Stimulated activated CD8-positive, alpha-beta memory T cell treated with anti-CD3 and anti-CD28 coated beads, Interleukin-7, amount 100 ng/mL, for 1 hour (primary cell): Measurements from ENCODE around the gene ENOX1.

Experiments
- DNase-seq, 2 donors: peaks; one replicate each; pipeline ENCODE4 v3.0.0-alpha.2; 2020; ENCODE audit warnings: low read depth in 2 of 2

Gene ENOX1

DNA sequence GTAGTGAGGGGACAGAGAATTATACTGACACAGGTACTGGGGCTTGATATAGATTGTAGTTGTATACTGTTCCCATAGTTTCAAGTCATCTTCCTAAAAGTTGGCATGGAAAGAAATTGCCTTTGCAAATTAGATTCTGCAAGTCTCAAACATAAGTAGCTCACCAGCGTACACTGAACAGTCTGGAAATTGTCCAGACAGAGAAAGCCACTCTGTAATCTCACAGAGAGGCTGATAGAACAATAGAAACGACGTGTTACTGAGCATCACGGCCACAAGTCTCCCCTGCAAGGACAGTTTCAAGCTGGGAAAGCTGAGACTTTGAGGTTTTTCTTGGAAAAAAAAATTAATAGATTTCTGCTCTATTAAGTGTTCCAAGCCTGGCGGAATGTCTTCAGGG, 534.8 kb downstream of the ENOX1 start:
- DNase-seq: no peak

DNA sequence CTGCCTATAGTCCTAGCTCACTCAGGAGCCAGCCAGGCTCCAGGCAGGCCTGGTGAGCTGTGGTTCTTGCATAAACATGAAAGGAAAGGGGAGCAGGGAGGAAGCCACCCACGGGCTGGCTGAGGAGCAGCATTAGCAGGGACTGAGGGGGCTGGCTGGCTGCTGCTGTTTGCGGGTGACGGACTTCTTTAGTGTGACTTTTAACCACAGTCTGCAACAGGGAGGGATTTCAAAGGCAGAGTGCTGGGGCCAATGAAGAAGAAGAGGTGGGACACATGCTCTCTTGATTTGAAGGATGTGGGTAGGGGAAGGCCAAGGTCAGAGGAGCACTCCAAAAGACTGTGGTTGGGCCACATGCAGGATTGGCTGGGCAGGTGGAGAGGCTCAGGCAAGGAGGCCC, 540.4 kb downstream of the ENOX1 start:
- no peak for DNase-seq

DNA sequence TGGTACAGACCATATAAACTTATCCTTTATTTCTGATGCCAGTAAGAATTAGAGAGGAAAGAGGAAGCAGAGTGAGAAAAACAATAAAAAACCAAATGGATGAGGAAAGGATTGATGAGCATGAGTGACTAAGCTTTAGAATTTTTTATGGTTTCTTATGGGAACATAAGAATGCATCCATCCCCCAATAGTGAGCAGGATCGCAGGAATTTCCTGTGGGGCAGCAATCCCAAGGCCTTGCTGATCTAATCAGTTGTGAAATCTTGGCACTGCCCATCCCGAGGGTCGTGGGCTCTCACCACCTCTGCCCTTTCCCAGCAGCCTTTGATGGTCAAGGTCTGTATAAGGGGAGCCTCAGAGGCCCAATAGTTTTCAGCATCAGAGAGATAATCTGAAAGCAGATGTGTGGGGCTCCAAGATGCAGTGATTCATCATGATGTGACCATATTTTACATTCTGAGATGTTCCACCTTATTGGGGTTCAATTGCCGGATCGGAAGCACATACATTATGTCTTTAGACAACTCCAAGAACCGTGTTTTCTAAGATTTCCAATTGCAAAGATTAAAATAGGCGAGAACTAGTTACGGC, 541.3 kb downstream of the ENOX1 start:
- no peak for DNase-seq

DNA sequence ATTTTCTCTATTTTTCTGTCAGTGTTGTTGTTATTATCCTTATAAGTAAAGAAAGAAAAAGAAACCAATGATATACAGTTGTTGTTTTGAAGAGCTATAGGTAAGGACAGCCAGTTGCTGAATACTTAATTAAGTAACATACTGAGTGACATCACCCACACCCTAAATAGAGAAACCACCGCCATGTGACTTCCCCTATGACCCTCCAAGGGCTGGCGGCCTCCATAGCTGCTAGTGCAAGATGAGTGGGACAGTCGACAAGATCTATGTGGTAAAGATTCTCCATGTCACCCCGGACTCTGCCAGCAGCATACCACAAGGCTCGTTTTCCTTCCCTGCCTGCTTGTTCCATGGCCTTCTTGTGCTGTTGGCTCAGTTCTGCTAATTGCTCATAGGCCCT, 542.3 kb downstream of the ENOX1 start:
- DNase-seq: no peak

DNA sequence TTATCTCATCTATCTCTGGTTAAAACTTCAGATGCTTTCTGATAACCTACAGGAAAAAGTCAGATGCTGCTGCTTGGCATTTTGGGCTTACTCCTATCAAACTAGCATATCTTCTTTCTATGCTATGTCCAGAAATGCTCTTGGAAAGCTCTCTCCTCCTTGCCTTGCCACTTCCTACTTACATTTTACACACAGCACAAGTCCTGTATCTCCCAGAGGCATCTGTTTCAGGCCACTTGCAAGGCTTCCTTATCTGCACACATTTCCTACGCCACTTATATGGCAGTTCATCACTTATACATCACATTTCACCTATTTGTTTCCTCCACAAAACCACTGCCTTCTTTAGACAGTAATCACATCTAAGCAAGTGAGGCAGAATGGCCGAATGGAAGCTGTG, 543.1 kb downstream of the ENOX1 start:
- no peak for DNase-seq

DNA sequence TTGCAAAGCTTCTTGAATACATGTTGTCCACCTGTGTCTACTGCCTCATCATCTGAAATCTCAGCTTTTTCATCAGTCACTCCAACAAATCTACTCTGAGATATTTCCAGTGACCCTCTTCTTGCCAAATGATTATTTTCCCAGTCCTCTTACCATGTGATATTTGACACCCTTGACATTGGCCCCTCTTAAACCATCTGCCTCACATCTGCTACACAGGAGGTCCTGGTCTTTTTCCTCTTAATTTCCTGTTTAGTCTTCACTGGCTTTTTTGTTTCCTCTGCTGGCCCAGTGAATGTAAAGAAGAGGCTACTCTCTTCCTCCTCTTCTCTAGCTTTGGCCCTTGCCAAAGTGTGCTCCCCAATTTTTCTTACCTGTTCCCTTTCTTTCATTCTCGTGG, 544.7 kb downstream of the ENOX1 start:
- no peak for DNase-seq

DNA sequence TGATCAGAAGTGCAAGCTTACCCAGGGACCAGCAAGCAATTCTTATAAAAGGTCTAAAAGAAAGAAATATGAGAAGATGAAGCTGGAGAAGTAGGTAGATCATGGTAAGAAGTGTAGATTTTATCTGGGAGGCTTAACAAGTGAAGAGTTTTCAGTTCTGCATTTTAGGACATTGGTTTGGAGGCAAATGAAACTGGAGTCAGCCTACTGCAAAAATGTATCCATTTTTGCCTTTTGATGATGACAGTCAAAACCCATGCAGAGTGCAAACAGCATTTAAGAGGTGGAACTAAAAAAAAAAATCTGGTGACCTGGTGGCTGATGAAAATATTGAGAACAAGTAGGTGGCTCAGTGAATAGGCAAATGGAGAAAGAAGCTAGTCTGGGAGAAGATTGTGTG, 546.5 kb downstream of the ENOX1 start:
- DNase-seq: no peak

DNA sequence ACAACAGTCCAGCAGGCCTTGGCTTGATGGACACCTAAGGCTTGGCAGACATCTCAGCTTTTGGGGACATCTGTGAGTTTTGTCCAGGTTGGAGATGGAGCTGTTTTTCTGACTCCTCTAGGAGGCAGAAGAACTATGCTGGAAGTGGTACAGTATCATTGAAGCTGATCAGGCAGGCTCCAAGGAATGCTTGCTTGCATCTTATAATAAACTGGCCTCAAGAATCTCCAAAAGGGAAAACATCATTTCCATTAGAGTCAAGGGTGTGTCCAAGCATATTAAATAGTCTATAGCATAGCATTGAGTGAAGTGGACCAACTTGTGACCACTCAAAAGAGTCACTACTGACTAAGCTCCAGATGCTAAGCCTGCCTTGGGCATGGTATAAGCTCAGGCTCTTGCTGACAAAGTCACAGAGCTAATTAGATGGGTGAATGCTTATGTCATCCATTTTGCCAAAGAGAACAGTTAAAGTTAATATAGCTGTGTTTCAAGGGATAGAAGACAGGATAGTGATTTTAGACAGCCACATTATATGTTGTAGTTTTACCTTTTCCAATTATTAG, 547.4 kb downstream of the ENOX1 start:
- no peak for DNase-seq

DNA sequence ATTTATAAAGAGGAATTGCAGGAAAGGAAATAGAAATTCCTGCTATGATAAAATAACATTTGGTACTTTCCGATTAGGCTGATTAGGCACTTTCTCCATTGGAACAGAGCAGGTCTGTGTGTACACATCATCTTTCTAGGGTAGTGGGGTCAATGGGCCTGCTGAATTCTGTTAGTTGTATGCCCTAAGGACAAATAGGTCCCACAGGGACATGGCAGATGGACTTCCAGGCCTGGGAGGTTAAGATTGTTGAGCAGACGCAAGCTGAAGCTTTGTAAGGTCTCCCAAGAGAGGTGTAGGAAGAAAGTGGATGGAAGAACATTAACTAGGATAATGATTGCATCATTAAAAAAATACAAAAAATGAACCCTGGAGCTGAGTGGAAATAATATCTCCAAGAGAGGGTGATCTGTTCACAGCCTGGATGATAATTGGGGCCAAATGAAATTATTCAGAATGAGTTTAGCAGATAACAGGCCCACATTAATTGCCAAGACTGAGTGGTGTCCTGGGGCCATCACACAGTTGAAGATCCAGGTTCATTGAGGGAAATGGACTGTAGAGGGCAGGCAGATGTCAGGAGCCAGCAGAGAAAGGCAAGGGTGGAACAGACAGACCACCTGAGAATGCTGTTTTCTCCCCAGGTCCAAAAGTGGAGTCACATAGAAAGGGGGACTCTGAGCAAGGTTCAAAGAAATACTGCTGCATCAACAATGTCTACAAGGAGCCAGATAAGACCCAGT, 548.3 kb downstream of the ENOX1 start:
- no peak for DNase-seq

DNA sequence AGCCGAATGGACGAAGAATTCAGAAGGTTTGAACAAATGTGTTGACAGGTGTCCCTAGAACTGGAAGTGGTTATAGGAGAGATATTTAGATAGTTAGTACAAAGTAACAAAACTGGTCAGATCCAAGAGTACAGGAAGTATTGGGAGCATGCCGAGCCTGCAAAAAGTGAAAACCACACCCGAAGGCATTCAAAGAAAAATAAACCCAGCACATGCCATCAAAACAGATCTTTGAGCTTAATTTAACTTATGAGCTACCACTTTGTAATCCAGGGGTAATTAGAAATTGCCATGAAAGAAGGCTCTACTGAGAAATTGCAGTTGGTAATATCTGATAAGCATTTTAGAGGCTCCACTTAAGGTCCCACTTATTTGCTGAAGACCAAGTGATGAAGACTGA, 549.2 kb downstream of the ENOX1 start:
- no peak for DNase-seq

DNA sequence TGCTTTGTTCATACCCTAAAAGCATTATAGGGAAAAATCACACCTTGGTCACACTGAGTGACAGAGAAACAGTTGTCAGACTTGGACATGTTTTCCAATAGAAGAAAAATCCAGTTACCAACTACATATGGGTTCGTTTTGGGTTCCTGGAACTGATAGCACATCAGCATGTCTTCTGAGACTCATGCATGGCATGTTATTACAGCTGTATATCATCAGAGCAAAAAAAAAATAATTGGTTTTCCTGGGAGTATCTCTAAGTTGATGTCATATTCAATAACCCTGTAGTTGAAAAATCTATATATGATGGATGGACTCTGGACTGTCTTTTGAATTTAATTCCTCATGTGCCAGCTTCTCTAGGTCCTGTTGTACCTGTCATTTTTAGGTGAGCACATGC, 551.7 kb downstream of the ENOX1 start:
- no peak for DNase-seq

DNA sequence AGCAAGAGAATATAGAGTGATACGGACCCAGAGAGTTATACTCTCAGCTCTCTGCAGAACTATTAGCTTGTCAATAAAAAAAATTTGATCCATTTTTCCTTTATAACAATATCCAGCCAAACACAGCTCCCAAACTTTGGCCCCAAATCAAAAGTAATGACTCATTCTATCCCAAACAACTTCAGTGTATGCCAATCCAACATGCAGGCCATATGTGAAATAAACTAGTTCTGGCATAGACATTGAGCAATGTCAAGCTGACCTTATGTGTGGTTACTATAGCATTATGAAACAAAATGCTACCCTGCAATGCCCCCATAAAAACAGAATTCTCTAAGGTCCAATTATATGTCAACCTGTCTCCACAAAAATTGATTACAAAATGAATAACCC, 553.9 kb downstream of the ENOX1 start:
- no peak for DNase-seq

DNA sequence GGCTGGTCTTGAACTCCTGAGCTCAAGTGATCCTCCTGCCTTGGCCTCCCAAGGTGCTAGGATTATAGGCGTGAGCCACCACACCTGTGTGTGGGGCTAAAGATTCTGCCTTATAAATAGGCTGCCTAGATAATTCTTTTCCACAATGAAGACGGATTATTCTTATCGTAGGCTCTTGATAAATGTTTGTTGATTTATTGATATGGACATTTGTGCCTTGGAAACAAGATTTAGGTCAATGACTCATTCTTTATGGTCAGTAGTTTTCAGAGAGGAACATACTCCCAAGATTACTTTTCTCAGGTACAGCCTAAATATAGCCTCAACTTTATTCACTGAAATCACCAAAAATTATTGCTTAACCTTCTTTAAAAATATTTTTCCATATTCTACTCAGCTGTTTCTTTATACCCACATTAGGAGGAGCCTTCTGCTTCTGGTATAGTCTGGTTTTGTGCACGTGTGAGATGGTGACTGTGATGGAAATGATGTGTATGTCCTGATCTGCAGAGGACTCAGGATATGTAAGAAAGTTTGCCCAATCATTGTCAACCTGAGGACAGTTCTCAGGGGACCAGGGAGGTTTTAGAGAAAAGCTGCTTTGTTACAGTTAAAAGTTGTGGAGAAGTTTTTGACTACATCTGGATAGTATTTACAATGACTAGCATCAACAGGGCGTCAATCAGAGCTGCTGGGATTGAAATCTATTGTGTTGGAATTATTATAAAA, 554.5 kb downstream of the ENOX1 start:
- DNase-seq: no peak

DNA sequence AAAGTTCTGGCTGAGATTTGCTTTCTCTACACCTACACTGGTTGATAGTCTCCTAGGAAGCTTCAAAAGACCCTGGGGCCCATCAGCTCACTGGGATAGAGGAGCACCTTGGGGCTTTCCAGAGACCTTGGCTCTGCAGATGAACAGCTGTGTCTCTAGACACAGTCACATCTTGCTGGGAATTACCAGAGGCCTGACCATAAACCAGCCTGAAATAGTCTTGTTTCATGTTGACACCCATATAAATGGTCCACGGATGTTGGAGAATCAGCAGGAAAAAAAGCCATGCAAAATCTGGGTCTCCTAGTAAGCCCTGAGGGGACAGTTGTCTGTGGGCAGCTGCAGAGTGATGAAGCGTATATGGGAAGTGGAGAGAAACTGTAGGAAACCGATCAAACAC, 555.8 kb downstream of the ENOX1 start:
- no peak for DNase-seq

DNA sequence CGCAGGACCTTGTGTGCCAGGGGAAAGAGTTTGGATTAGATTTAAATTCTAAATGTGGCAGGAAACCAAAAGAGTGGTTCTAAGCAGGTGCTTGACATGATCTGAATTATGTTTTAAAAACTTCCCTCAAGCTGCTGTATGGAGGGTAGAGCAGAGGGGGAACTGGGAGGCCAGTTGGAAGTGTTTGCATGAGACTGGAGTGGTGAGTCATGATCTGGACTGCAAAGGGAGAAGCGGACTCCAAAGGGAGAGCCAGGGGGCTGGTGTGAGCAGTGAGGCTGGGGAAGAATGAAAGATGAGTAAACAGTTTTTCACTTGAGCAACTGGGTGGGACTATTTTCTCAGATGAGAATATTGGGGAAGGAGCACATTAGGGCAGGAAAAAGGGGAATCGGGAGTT, 557.3 kb downstream of the ENOX1 start:
- no peak for DNase-seq

DNA sequence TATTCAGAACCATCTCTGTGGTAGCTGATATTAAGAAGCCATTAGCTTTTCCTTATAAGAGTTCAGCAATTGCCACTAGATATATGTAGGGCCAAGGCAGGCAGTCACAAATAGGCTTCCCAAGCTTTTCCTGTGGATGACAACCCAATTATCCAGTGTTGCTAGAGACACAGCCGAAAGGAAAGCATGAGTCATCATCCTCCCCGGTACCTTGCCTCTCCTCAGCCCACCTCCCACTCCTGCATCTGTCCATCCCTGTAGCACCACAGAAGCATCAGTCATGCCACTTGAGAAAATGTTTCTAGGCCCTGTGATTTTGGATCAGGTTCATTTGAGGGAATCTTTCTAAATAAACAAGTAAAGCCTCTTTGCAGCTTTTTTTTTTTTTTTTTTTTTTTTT, 559.1 kb downstream of the ENOX1 start:
- no peak for DNase-seq

DNA sequence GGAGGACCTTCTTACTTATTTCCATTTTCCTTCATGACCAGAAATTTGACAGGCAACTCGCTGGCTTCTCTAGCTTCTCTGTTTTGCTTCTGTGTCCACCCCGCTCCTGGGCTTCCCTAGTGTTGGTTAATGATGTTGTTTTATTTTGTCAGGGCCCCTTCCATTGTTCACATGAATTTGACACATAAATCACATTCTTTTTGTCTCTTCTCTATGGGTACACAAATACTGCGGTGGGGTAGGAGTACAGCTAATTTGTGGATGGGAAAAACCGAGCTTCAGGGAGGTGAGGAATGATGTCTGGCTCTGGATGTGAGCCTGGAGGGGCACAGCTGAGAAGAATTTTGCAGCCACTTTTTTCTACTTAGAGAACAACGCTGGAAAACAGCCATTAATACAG, 563.6 kb downstream of the ENOX1 start:
- DNase-seq: no peak

DNA sequence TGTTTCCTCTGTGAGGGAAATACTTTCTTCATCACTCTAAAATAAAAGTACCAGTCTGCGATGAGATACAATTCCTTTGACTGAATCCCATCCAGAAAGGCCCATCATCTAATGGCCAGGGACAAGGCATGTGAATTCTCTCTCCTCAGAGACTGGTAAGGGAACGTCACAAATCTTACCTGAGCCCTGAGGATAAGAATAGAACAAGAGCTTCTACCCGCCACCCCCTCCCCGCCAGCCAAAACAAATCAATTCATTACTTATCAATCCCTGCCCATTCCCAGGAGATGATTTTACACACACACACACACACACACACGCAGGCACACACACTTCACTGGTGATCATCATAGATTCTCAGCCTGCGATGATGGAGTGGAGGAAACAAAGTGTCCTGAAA, 564.7 kb downstream of the ENOX1 start:
- DNase-seq: no peak

DNA sequence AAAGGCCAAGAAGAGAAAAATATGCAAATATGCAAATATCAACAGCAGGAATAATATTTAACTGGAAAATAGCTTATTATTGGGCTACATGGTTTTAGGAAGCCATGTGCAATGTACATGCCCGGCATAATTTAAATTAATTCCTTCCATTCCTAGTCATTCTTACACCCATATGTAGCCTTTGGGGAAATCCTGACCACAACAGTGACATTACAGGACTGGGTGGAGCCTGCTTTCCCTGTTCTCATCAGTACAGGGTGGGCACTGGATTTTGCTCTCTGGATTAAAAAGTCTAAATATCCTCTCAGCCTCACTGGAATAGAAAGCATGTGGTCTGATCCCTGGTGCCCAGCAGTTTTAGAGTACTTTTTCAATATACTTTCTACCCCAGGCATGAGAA, 565.2 kb downstream of the ENOX1 start:
- DNase-seq: no peak

DNA sequence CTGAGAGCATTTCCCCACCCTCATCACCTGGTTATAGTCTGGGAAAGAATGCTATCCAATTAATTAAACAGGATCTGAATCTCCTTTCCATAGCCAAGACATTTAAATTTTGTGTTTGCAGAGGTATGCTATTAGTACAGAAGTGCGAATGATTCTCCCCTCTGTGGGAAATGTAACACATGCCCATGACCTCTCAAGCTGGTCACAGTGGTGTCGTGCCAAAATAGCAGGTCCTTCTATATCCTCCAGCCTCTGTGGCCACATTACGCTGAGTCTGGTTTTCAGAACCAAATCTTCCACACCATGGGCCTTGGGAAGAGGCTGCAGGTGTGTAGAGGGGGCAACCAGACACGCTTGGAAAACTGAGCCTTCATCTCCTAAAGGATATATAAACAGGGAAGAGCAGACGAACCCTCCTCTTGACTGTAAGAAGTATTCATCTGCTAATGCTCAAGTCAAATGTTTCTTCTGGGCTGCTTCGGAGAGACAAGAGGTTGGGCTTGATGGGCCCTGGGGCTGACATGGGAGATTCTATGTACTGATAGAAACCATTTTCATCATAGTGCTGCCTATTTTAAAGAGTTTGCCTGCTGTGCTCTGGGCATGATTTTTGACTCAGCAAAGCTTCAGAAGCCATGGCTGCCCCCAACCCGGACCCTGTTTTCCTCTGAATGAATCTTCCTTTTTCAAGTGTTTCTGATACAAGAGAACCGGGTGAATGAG, 565.7 kb downstream of the ENOX1 start:
- no peak for DNase-seq

DNA sequence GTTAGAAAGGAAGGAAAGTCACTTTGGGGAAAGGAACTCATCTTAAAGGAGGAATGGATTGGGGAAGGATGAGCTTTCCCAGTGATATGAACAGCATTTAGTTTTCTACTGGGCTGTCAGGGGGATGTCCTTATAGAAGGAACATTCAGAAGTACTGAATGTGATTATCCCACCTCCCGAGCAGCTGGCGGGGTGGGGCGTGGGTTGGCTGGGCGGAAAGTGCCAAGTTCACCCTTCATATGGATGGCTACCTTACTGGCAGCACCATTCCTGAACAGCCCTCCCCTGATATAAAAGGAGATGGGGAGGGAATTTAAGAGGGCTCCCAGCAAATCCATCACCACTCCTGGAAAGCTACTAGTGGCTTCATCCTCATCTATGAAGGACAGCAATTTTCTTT, 572.6 kb downstream of the ENOX1 start:
- no peak for DNase-seq

DNA sequence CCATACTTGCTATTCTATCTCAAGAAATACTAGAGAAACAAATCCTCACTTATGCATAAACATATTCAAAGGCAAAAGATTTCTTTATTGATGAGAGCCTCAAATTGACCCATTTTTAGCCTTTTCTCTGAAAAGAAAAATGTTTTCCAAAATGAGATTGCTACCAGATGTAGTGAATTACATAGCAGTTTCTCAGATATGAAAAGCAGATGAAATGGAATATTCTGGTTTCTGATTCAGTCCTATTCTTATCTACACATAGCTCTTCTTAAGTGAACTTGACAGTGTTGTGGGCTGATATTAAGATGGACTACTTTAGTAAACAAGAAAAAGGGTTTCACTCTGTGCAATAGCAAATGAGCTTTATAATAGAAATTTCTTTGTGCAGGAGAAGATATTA, 579.9 kb downstream of the ENOX1 start:
- no peak for DNase-seq
